ENCODE results near the gene PLA2G3.

DNA sequence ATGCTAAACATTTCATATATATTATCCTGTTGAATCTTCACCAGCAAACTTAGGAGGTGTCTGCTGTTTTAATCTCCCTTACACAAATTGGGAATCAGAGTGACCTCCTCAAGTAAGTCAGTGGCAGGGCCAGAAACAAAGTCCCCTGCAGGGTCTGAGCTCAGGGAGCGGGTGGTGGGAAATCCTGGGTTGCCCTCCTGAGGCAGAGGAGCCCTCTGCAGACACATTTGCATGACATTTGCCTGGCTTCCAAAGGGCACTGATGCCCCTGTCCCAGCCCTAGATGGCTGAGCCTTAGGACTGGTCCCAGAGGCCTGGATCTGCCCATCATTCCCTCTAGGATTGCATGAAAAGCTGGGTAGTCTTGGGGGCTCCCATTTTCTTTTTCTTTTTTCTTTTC lies 19.7 kb downstream of the PLA2G3 start:
- TF ChIP-seq CEBPB (IDR thresholded peaks at IDR 0.05) (no peak), RAD21 (IDR thresholded peaks at IDR 0.05; ENCODE audit: low read depth) (no peak), TAF1 (IDR thresholded peaks at IDR 0.05; ENCODE audit: low read depth) (no peak)
- TF ChIP-seq, protein P1, sequence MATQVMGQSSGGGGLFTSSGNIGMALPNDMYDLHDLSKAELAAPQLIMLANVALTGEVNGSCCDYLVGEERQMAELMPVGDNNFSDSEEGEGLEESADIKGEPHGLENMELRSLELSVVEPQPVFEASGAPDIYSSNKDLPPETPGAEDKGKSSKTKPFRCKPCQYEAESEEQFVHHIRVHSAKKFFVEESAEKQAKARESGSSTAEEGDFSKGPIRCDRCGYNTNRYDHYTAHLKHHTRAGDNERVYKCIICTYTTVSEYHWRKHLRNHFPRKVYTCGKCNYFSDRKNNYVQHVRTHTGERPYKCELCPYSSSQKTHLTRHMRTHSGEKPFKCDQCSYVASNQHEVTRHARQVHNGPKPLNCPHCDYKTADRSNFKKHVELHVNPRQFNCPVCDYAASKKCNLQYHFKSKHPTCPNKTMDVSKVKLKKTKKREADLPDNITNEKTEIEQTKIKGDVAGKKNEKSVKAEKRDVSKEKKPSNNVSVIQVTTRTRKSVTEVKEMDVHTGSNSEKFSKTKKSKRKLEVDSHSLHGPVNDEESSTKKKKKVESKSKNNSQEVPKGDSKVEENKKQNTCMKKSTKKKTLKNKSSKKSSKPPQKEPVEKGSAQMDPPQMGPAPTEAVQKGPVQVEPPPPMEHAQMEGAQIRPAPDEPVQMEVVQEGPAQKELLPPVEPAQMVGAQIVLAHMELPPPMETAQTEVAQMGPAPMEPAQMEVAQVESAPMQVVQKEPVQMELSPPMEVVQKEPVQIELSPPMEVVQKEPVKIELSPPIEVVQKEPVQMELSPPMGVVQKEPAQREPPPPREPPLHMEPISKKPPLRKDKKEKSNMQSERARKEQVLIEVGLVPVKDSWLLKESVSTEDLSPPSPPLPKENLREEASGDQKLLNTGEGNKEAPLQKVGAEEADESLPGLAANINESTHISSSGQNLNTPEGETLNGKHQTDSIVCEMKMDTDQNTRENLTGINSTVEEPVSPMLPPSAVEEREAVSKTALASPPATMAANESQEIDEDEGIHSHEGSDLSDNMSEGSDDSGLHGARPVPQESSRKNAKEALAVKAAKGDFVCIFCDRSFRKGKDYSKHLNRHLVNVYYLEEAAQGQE (IDR thresholded peaks at IDR 0.05; ENCODE audit: low read depth), result no peak
- TF ChIP-seq, protein P2, sequence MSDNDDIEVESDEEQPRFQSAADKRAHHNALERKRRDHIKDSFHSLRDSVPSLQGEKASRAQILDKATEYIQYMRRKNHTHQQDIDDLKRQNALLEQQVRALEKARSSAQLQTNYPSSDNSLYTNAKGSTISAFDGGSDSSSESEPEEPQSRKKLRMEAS (IDR thresholded peaks at IDR 0.05), result no peak
